D341Med (cell line): ENCODE results near the gene KIF16B.
"Not testable (repeated sequence)": the region's sequence is repeated elsewhere in the genome, so short reads cannot be mapped to it uniquely, and the experiment has no call there.

Experiments used
- DNase-seq: peaks from one replicate; pipeline ENCODE4 v3.0.0; 2012; ENCODE audit warnings: low spot score

The KIF16B gene

DNA sequence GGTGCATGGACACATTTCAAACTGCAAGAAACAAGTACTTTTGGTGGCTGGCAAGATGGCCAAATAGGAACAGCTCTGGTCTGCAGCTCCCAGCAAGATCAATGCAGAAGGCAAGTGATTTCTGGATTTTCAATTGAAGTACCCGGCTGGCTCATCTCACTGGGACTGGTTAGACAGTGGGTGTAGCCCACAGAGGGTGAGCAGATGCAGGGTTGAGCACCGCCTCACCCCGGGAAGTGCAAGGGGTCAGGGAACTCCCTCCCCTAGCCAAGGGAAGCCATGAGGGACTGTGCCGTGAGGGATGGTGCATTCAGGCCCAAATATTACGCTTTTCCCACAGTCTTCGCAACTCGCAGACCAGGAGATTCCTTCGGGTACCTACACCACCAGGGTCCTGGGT lies 53.6 kb downstream of the KIF16B start:
- DNase-seq: not testable (repeated sequence)

- DNase-seq: no peak
These were observed 54.5 kb downstream of the KIF16B start for GRCh38 chr20:16518784-16519084.

GRCh38 chr20:16517946-16518783 lies 55.1 kb downstream of the KIF16B start:
- peak; percentile 80 for DNase-seq

GRCh38 chr20:16516794-16517193 lies 56.5 kb downstream of the KIF16B start:
- DNase-seq: no peak

DNA sequence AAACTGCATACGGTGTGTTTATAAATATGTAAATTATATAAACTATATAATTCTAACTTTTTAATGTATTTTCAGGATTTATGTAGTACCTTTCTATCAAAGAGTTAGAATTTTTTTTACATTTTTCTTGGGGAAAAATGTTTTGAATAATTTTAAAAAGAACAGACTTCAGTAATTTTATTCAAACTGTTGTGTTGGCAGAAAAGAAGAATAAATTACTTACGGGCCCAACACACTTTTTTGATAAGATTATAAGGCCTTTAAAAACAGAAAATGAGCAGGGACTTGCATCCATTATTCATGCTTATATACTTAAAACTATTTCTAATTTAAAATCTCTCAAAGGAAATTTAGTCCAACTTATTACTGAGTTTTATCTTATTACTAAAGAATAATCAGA lies 58.2 kb downstream of the KIF16B start:
- no peak for DNase-seq

DNA sequence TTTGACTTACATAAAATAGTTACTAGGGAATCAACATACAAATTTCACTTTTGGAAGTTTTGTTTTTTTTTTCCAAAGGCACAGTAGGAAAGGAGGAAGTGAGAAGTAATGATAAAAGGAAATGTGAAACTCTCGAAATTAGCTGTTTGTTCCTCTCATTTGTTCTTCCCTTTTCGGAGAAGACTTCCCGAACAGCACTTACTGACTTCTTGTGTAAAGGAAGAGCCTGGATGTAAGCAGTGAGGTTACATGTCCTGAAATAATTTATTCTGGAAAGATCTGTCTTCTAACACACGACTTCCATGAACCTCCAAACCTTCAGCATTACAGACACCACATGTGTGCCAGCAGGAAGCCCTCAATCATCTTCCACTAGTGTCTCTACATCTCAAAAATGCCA lies 59.1 kb downstream of the KIF16B start:
- no peak for DNase-seq

- DNase-seq: no peak
These were observed 67.4 kb downstream of the KIF16B start for GRCh38 chr20:16505894-16506293.

GRCh38 chr20:16501301-16501700 lies 71.9 kb downstream of the KIF16B start:
- no peak for DNase-seq

DNA sequence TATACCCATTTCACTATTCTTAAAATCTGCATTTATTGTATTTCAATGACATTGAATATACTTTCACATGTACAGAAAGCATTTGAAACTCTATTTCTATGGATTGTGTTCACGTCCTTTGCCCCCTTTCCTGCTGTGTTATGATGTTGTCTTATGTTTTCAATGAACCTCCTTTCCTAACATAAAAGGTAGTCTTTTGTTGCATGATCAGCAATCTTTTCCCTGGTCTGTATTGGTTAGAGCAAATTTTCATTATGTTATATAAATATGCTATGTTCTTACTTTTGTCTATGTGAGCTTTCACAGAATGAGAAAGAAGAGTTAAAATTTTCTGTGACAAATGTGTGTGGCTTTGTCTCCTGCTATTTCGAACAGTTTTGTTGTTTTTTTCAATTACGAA lies 73.1 kb downstream of the KIF16B start:
- DNase-seq: no peak

DNA sequence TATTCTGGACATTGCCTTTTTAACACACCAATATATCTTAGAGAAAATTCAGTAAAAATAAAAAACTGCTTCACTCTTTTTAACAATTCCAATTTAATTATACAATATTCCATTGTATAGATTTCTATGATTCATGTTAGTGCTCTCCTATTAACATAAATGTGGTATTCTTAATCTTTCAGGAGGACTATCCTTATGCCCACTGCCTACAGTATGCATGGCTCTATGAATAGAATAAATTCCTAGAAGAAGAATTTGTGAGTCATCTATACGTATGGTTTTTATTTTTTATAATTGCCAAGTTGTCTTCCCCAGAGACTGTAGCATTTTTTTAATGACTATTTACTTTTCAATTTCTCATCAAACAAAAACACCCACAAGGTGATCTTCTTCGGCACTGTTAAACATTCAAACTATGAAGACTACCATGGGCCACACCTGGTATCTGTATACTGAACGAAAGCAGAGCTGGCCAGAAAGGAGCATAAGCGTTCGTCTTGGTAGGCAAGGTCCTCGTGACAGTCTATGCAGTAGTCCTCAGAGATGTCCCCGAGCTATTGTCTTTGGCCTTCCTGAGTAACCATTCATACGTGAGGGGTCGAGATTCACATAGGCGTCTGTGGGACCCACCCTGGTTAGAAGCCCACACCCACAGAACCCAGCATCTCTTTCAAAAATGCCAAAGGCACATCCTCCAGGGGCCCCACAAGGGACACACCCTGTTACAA lies 74.6 kb downstream of the KIF16B start:
- no peak for DNase-seq

DNA sequence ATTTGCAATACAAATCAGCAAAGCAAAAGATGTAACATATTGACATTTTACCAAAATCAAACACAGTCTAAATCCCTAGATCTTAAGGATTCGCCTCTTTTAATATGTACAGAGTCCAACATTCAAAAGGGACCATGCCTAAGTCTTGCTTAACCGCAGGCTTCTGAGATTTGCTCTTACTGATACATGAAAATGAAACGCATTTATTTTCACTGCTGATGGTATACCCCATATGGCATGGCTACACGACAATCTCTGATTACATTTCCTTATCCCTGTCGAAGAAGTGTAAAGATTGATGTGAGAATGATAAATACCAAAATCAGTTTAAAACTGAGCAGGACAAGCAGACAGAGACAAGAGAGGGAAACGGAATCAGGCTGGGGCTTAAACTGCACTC lies 75.4 kb downstream of the KIF16B start:
- DNase-seq: no peak

GRCh38 chr20:16493486-16493885 lies 79.8 kb downstream of the KIF16B start:
- no peak for DNase-seq

DNA sequence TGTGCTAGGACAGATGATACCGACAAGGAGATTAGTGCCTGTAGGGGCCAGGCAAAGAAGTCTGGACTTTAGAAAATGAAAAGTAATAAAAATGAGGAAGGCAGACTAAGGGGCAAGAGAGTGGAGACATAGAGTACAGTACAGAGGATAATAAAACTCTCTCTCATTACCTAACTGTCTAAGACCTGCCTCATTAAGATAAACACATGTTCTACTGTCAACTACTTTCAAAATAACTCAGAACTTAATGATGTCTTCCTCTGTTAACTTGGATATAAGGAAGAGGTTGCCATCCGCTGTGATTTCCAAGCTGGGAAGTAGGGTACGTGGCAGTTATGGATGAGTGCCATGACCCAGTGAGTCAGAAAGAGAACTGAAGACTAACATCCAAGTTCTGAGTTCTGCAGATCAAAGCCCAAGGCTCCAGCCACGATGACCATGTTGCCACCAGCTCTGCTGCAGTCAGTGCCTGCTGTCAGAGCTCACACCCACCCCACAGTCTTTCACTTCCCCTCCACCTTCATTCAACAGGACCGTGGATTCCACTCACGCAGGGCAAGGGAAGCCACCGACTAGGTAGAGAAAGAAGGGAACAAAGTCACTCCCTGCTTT lies 81.8 kb downstream of the KIF16B start:
- DNase-seq: no peak

DNA sequence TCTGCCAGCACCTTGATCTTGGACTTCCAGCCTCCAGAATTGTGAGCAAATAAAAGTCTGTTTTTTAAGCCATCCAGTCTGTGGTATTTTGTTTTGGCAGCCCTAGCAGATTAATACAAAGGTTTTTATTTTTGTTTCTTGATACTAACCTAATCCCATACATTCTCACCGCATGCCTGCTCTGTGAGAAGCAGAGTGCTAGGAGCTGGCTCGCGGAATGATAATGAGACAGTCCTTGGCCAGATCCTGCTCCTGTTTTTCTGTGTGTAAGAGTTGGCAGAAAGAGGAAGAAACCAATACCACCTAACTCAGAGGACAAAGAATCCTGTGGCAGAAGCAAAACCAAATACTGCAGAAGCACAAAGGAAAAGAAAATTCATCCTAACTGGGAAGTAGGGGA lies 82.6 kb downstream of the KIF16B start:
- DNase-seq: no peak

GRCh38 chr20:16488616-16489015 lies 84.6 kb downstream of the KIF16B start:
- DNase-seq: no peak

GRCh38 chr20:16488086-16488485 lies 85.2 kb downstream of the KIF16B start:
- DNase-seq: peak; percentile 68

DNA sequence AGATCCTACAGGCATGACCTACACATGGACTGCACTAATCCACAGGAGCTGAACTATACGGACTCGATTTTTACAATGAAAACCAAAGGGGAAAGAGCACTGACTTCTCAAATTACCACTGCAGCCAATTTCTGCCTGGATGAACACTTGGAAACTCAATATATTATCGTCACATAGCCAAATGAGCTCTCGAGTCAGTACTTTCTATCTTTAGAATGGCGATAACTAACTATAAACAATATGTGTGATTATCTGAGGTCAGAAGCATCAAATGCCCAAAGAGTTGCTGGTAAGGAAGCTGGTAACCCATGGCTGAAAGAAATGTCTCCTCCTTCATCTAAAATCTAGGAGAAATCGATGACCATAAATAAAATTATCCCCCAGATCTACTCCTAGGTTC lies 86.7 kb downstream of the KIF16B start:
- DNase-seq: no peak

- DNase-seq: no peak
These were observed 87.8 kb downstream of the KIF16B start for GRCh38 chr20:16485401-16485800.

DNA sequence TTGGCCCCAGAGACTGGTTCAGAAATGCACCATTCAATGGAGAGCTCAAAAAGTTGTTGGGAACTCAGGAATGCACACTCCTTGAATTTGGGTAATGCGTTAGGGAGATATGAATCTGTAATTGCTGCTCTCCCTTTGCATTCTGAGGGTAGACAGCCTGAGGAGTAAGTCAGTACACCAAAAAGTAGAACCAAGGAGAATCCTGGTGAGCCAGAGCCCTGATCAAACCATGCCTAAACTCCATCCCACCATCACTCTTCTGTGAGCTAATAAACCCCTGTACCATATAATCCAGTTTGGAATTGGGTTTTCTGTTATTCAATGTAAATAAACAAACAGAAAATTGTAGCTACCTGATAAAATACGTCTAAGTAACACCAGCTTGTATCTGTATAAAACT lies 90.2 kb downstream of the KIF16B start:
- no peak for DNase-seq

DNA sequence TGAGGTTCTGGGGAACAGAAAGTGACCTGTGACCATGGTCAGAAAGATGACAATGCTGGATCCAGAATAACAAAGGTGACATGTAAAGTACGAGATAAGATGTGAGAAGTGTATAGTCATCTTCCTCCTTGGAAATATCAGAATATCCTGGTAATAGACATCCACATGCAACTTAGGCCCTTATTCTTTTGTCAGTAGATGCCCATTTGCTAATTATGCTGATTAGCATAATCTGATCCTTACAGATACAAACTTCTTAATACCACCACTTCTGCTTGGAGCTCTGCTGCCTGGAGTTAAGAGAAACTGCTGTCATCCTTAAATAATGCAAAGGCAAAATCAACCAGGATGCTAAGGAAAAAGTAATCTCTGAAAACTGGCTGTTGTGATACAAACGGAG lies 91.3 kb downstream of the KIF16B start:
- DNase-seq: no peak

- DNase-seq: no peak
These were observed 93.6 kb downstream of the KIF16B start for GRCh38 chr20:16479666-16480065.

DNA sequence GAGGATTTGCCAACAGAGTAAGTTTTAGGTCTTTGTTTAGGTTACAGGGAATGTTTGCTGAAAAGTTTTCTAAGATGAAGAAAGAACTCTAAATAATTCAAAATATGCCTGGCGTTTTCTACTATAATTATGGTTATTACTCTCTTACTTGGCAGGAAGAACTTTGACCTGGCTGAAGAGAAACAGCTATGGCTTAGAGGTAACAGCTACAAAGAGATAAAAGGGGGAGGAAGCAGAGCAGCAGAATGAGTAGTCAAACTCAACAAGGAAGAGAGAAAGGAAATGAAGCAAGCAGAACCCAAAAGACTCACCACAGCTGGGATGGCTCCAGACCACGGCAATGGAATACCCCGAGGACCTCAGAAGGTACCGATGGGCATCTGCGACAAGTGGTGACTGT lies 95.6 kb downstream of the KIF16B start:
- no peak for DNase-seq

GRCh38 chr20:16476032-16476431 lies 97.2 kb downstream of the KIF16B start:
- DNase-seq: peak; percentile 57
